K562 (cell line): Measurements from ENCODE around the gene CEP68. TPM values are rescaled to one million over a fixed set of nuclear protein-coding genes. Genes with fewer than 3 reads are reported as not detected.

ENCODE experiments used
- ATAC-seq: fragments of 200-7000 bp; cut with Tn5 transposase; 3 replicates; pipeline ENCODE4 v1.9.1; 2020; ENCODE audit warnings: moderate library complexity
- BruUV-seq: library from RNA; stranded (reverse); fragments of 400-500 nt; replicated peaks from 2 replicates; lab custom pipeline; 2021; lab: Mats Ljungman, UMichigan
- CTCF ChIA-PET: fragments of 300-600 bp; formaldehyde crosslinking; extraction: SDS; loops from one replicate; lab custom pipeline; 2021; ENCODE audit warnings: low intra/inter-chr PET ratio; lab: Yijun Ruan, JAX
- POLR2A ChIA-PET: fragments of 300-600, 350-650 bp; sonication (Branson Sonifier 250); formaldehyde crosslinking; extraction: SDS; loops from one replicate; lab custom pipeline; 2021; ENCODE audit warnings: antibody characterized with exemption, inconsistent platforms; lab: Yijun Ruan, JAX
- DNase-seq, 4 experiments: peaks; one replicate each; pipeline versions ENCODE4 v3.0.0 to v3.0.0-alpha.2; 2011 to 2018; ENCODE audit warnings: low spot score in 3 of 4, mixed read lengths in 3 of 4; ENCODE audit errors: extremely low read depth in 1 of 4
- FAIRE-seq: peaks from 2 replicates; lab custom pipeline; 2011; peaks lifted over from hg19 to GRCh38; lab: Jason Lieb, UNC
- H2AFZ ChIP-seq: 2 replicates; pipeline ENCODE4 v1.6.0; 2011; ENCODE audit warnings: low read depth, low read length, control low read depth, inconsistent platforms
- H3K27ac ChIP-seq: fragments of 200-600 bp; 3 replicates; pipeline ENCODE4 v1.8.0; 2011; ENCODE audit warnings: low read depth, mild to moderate bottlenecking, control low read depth, inconsistent platforms, low read length, moderate library complexity, mixed read lengths; ENCODE audit errors: extremely low read depth
- H3K27me3 ChIP-seq, 2 experiments: fragments of 300-600 bp in 1 of 2; 2 replicates in 1 of 2; 3 replicates in 1 of 2; pipeline versions ENCODE4 v1.6.0 to v1.8.0; 2011; ENCODE audit warnings: inconsistent platforms in 2 of 2, low read length in 2 of 2, mild to moderate bottlenecking in 1 of 2, mixed read lengths in 1 of 2, moderate library complexity in 1 of 2; ENCODE audit not compliant: control insufficient read depth in 2 of 2, insufficient read depth in 2 of 2
- H3K36me3 ChIP-seq: fragments of 300-600 bp; 3 replicates; pipeline ENCODE4 v1.8.0; 2011; ENCODE audit warnings: mild to moderate bottlenecking, low read length, inconsistent platforms; ENCODE audit not compliant: control insufficient read depth, insufficient read depth
- H3K4me1 ChIP-seq, 2 experiments: fragments of 200-600 bp in 1 of 2; replicated peaks in 1 of 2; 2 replicates in 1 of 2; 3 replicates in 1 of 2; pipeline versions ENCODE4 v1.5.1 to v1.8.0; 2011; ENCODE audit warnings: inconsistent platforms in 2 of 2, low read length in 2 of 2, mild to moderate bottlenecking in 1 of 2, mixed read lengths in 1 of 2, moderate library complexity in 1 of 2; ENCODE audit not compliant: control insufficient read depth in 2 of 2, insufficient read depth in 2 of 2
- H3K4me2 ChIP-seq: 2 replicates; pipeline ENCODE4 v1.6.1; 2011; ENCODE audit warnings: low read length, control low read depth, inconsistent platforms, mixed read lengths; ENCODE audit not compliant: insufficient read depth
- H3K4me3 ChIP-seq: fragments of 200-600 bp; sonication (generic), shearing (Covaris generic); 2 replicates; pipeline ENCODE4 v1.5.1; 2016; ENCODE audit warnings: control low read depth, inconsistent platforms
- H3K79me2 ChIP-seq: fragments of 200-600 bp; 3 replicates; pipeline ENCODE4 v1.8.0; 2011; ENCODE audit warnings: low read length, inconsistent platforms; ENCODE audit not compliant: control insufficient read depth, insufficient read depth
- H3K9ac ChIP-seq, 2 experiments: 2 replicates each; pipeline versions ENCODE4 v1.6.0 to v1.6.1; 2011; ENCODE audit warnings: low read depth in 2 of 2, low read length in 2 of 2, control low read depth in 1 of 2, inconsistent platforms in 1 of 2, mild to moderate bottlenecking in 1 of 2, mixed read lengths in 1 of 2; ENCODE audit not compliant: insufficient read depth in 1 of 2
- H3K9me1 ChIP-seq: one replicate; pipeline ENCODE4 v1.6.0; 2011; ENCODE audit warnings: inconsistent platforms, mild to moderate bottlenecking, low read length, moderate library complexity; ENCODE audit not compliant: control insufficient read depth, insufficient read depth
- H3K9me3 ChIP-seq: replicated peaks from 2 replicates; pipeline ENCODE4 v1.5.1; 2011; ENCODE audit warnings: low read depth, low read length, inconsistent platforms; ENCODE audit not compliant: control insufficient read depth, insufficient read depth
- H4K20me1 ChIP-seq: replicated peaks from 2 replicates; pipeline ENCODE4 v1.6.1; 2011; ENCODE audit warnings: low read length, inconsistent platforms, mixed read lengths; ENCODE audit not compliant: control insufficient read depth, insufficient read depth
- CAMTA2 ChIP-seq: fragments of 250-450 bp; sonication (Bioruptor Pico); conservative IDR thresholded peaks from 2 replicates; pipeline ENCODE4 v1.5.1; 2022
- ESRRA ChIP-seq: fragments of 450-650 bp; IDR thresholded peaks from 2 replicates; pipeline ENCODE4 v1.6.1; 2014; ENCODE audit warnings: low read depth, mild to moderate bottlenecking, moderate library complexity, borderline replicate concordance
- FOSL1 ChIP-seq: fragments of 200-800 bp; sonication (Bioruptor generic); conservative IDR thresholded peaks from 2 replicates; pipeline ENCODE4 v1.6.1; 2016; ENCODE audit warnings: missing genetic modification characterization, missing compliant biosample characterization
- MBD2 ChIP-seq: sonication (generic); IDR thresholded peaks from 2 replicates; pipeline ENCODE4 v1.6.1; 2016; ENCODE audit warnings: low read depth, borderline replicate concordance
- NR3C1 ChIP-seq: sonication (generic); formaldehyde crosslinking; IDR thresholded peaks from 2 replicates; pipeline ENCODE4 v1.8.1; 2022; ENCODE audit warnings: missing genetic modification reagents
- POLR2B ChIP-seq: fragments of 450-650 bp; IDR thresholded peaks from 2 replicates; pipeline ENCODE4 v1.6.1; 2018; ENCODE audit warnings: low read depth; ENCODE audit not compliant: partially characterized antibody
- RBM25 ChIP-seq: fragments of 200-400 bp; formaldehyde crosslinking; IDR thresholded peaks from 2 replicates; pipeline ENCODE4 v1.6.1; 2018; ENCODE audit warnings: low read length, low read depth, moderate library complexity; ENCODE audit not compliant: severe bottlenecking
- TAF1 ChIP-seq: IDR thresholded peaks from 2 replicates; pipeline ENCODE4 v1.6.1; 2011; ENCODE audit warnings: mild to moderate bottlenecking, low read length, moderate library complexity; ENCODE audit not compliant: insufficient read depth, control insufficient read depth, severe bottlenecking; ENCODE audit errors: extremely low read depth
- TBP ChIP-seq: optimal IDR thresholded peaks from 2 replicates; pipeline ENCODE3; 2011; ENCODE audit warnings: low read depth, low read length, improper control_type of control experiment
- ZSCAN29 ChIP-seq: fragments of 450-650 bp; IDR thresholded peaks from 2 replicates; pipeline ENCODE4 v1.6.1; 2017
- WGBS: fragments of 100-300 bp; shearing (Covaris generic); methylation state at CpG from one replicate; pipeline ENCODE4 v1.1.6; 2016; ENCODE audit warnings: low coverage, mixed read lengths; ENCODE audit not compliant: insufficient coverage; ENCODE audit errors: missing lambda C conversion rate; 5-methylcytosine and 5-hydroxymethylcytosine counted together
- in situ Hi-C: fragments of 300-500 bp; cut with MboI; formaldehyde crosslinking; loops from 4 replicates; pipeline ENCODE4 v1.15.0; 2018; ENCODE audit warnings: inconsistent platforms, mixed read lengths
- intact Hi-C: fragments of 100-400 bp; cut with micrococcal nuclease; formaldehyde crosslinking; loops from 2 replicates; pipeline ENCODE4 v1.14.2; 2022
- polyA plus RNA-seq, 8 experiments: library from polyadenylated mRNA; depleted of rRNA in 4 of 8; stranded (reverse) in 5 of 8; unstranded in 3 of 8; fragments of >200 nt; fragmentation: Nextera tagmentation in 2 of 8; fragmentation: Illumina TruSeq in 1 of 8; extraction: Ambion mirVana in 2 of 8; extraction: Trizol in 1 of 8; gene quantifications; 2 replicates each; pipeline versions ENCODE4 v1.2.1 to v1.2.3, GENCODE V29; 2011 to 2014; ENCODE audit warnings: inconsistent platforms in 1 of 8, missing spikeins in 1 of 8
- total RNA-seq, 7 experiments: library from RNA; depleted of rRNA in 6 of 7; stranded (reverse); fragments of >200 nt in 6 of 7; fragmentation: Illumina TruSeq in 2 of 7; extraction: Trizol in 2 of 7; gene quantifications; 2 replicates each; pipeline versions ENCODE4 v1.2.1 to v1.2.3, GENCODE V29; 2011 to 2021; ENCODE audit warnings: low replicate concordance in 1 of 7
- TF ChIP-seq, protein P1 (sequence below): sonication (generic); formaldehyde crosslinking; IDR thresholded peaks from 2 replicates; pipeline ENCODE4 v1.9.0; 2022; ENCODE audit warnings: mild to moderate bottlenecking, missing genetic modification reagents
- TF ChIP-seq, protein P2 (sequence below), 2 experiments: fragments of 200-800 bp in 1 of 2; sonication (Bioruptor generic) in 1 of 2; sonication (generic) in 1 of 2; formaldehyde crosslinking in 1 of 2; IDR thresholded peaks in 1 of 2; conservative IDR thresholded peaks in 1 of 2; 2 replicates each; pipeline versions ENCODE4 v1.5.0 to v1.6.1; 2016 to 2020; ENCODE audit warnings: missing compliant biosample characterization in 1 of 2, missing genetic modification characterization in 1 of 2, missing genetic modification reagents in 1 of 2
- TF ChIP-seq, protein P3 (sequence below): fragments of 250-450 bp; sonication (Bioruptor Pico); IDR thresholded peaks from 2 replicates; pipeline ENCODE4 v1.8.0; 2021; ENCODE audit warnings: moderate library complexity, mild to moderate bottlenecking, inconsistent platforms
- TF ChIP-seq, protein P4 (sequence below): fragments of 200-400 bp; formaldehyde crosslinking; IDR thresholded peaks from 2 replicates; pipeline ENCODE4 v1.6.1; 2017; ENCODE audit warnings: mild to moderate bottlenecking, low read depth, low read length, moderate library complexity
- TF ChIP-seq, protein P5 (sequence below): fragments of 450-650 bp; IDR thresholded peaks from 2 replicates; pipeline ENCODE4 v1.6.1; 2014; ENCODE audit warnings: low read depth, mild to moderate bottlenecking, moderate library complexity, borderline replicate concordance

CEP68 gene
- total and polyA plus RNA-seq, 9 of the 15 experiments (the other 6 are each of a cell fraction or from before 2014, with no cell fraction given): 1.4 to 8.5 (median 5.2) TPM

DNA sequence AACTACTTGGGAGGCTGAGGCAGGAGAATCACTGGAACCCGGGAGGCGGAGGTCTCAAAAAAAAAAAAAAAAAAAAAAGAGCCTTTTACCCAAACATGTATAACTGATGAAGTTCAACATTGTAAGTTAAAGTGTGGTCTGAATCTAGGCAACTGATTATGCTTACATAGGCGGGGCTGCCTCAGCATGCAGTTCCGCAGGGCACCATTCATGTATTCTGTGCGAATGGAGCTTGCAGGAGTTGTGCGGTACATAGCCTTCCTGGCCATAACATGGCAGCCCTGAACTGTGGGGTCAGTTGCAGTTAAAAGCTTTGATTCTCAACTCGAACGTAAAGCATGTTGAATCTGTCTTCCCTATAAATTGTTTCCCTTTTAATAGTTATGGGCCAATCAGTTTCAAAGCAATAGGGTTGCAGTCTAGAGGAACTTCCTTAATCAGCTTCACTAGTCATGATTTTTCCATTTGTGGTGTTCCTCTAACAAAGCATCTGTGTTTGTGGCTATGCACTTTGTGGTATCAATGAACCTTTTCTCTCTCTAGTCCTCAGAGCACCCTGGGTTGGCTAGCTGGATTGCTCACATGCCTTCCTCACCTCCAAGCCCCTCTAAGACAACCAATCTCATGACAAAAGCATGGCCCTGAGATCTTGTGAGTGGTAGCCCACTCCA lies 30.6 kb upstream of the CEP68 start:
- DNase-seq (no peak), FAIRE-seq (no peak), ATAC-seq (no peak)
- Histone ChIP-seq H3K27ac (no peak overlapping the region), H3K9me3 (no peaks in the 10 kb centered on the region), H3K9ac (no peak overlapping the region), H3K4me3 (no peak overlapping the region), H3K36me3 (peaks cover 7% of the 10 kb centered on the region; the same call in 2 of the 3 replicates), H3K4me2 (no peak overlapping the region), H3K9me1 (peaks cover 3% of the 10 kb centered on the region), H2AFZ (no peak overlapping the region), H4K20me1 (no peaks in the 10 kb centered on the region), H3K79me2 (no peaks in the 10 kb centered on the region), H3K4me1 (peaks cover 15 to 43% of the 10 kb centered on the region in 2 experiments; a peak in 4 of 5 replicates), H3K27me3 (no peaks in the 10 kb centered on the region)
- no TSS peak for BruUV-seq
- intact Hi-C loops: no loop called here
- 85% methylated on average over 7 of the region's 8 CpGs for WGBS
- ChIA-PET CTCF (no interaction called here), POLR2A (interaction anchor here (0.6 to 1.1 kb wide), 2 partner anchors 38 to 963 kb away, joined by 3 to 5 read pairs; no protein-coding TSS in a partner anchor)
- in situ Hi-C loops: no loop called here
- TF ChIP-seq NR3C1 (CRISPR knock-in tag): no peak
- TF ChIP-seq, protein P1, sequence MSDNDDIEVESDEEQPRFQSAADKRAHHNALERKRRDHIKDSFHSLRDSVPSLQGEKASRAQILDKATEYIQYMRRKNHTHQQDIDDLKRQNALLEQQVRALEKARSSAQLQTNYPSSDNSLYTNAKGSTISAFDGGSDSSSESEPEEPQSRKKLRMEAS (CRISPR knock-in tag): no peak
- TF ChIP-seq, protein P2, sequence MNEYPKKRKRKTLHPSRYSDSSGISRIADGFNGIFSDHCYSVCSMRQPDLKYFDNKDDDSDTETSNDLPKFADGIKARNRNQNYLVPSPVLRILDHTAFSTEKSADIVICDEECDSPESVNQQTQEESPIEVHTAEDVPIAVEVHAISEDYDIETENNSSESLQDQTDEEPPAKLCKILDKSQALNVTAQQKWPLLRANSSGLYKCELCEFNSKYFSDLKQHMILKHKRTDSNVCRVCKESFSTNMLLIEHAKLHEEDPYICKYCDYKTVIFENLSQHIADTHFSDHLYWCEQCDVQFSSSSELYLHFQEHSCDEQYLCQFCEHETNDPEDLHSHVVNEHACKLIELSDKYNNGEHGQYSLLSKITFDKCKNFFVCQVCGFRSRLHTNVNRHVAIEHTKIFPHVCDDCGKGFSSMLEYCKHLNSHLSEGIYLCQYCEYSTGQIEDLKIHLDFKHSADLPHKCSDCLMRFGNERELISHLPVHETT (CRISPR knock-in tag; conservative IDR thresholded peaks at IDR 0.05 in 1 of 2, IDR thresholded peaks at IDR 0.05 in 1 of 2): no peak
- no peak for TF ChIP-seq RBM25
- TF ChIP-seq POLR2B: no peak
- TF ChIP-seq, protein P3, sequence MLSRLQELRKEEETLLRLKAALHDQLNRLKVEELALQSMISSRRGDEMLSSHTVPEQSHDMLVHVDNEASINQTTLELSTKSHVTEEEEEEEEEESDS: no peak
- no peak for TF ChIP-seq FOSL1 (tag)
- TF ChIP-seq, protein P4, sequence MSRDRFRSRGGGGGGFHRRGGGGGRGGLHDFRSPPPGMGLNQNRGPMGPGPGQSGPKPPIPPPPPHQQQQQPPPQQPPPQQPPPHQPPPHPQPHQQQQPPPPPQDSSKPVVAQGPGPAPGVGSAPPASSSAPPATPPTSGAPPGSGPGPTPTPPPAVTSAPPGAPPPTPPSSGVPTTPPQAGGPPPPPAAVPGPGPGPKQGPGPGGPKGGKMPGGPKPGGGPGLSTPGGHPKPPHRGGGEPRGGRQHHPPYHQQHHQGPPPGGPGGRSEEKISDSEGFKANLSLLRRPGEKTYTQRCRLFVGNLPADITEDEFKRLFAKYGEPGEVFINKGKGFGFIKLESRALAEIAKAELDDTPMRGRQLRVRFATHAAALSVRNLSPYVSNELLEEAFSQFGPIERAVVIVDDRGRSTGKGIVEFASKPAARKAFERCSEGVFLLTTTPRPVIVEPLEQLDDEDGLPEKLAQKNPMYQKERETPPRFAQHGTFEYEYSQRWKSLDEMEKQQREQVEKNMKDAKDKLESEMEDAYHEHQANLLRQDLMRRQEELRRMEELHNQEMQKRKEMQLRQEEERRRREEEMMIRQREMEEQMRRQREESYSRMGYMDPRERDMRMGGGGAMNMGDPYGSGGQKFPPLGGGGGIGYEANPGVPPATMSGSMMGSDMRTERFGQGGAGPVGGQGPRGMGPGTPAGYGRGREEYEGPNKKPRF: no peak
- TF ChIP-seq ESRRA: no peak
- TF ChIP-seq CAMTA2 (CRISPR knock-in tag): no peak
- no peak for TF ChIP-seq TAF1
- TF ChIP-seq ZSCAN29: no peak
- TF ChIP-seq, protein P5, sequence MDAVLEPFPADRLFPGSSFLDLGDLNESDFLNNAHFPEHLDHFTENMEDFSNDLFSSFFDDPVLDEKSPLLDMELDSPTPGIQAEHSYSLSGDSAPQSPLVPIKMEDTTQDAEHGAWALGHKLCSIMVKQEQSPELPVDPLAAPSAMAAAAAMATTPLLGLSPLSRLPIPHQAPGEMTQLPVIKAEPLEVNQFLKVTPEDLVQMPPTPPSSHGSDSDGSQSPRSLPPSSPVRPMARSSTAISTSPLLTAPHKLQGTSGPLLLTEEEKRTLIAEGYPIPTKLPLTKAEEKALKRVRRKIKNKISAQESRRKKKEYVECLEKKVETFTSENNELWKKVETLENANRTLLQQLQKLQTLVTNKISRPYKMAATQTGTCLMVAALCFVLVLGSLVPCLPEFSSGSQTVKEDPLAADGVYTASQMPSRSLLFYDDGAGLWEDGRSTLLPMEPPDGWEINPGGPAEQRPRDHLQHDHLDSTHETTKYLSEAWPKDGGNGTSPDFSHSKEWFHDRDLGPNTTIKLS: no peak
- TF ChIP-seq TBP: no peak
- TF ChIP-seq MBD2: no peak
